Suprapubic skin (tissue), 4 donors: Measurements from ENCODE around the gene MARK1. TPM values are rescaled to one million over a fixed set of nuclear protein-coding genes. Genes with fewer than 3 reads are reported as not detected.

Experiments used
- DNase-seq, 2 donors: peaks; one replicate each; pipeline ENCODE4 v3.0.0-alpha.2; 2019; ENCODE audit warnings: low spot score in 2 of 2
- H3K27ac ChIP-seq: fragments of 200-600 bp; sonication (generic); one replicate; pipeline ENCODE4 v1.5.1; 2019
- H3K27me3 ChIP-seq: fragments of 200-600 bp; sonication (generic); one replicate; pipeline ENCODE4 v1.5.1; 2019
- H3K36me3 ChIP-seq: fragments of 200-600 bp; sonication (generic); one replicate; pipeline ENCODE4 v1.5.1; 2019
- H3K4me1 ChIP-seq: fragments of 200-600 bp; sonication (generic); one replicate; pipeline ENCODE4 v1.5.1; 2019
- H3K4me3 ChIP-seq: fragments of 200-600 bp; sonication (generic); one replicate; pipeline ENCODE4 v1.5.1; 2019; ENCODE audit warnings: mild to moderate bottlenecking
- H3K9me3 ChIP-seq: fragments of 200-600 bp; sonication (generic); one replicate; pipeline ENCODE4 v1.5.1; 2019
- EP300 ChIP-seq: sonication (generic); formaldehyde crosslinking; IDR thresholded peaks from one replicate; pipeline ENCODE4 v1.6.1; 2017; ENCODE audit warnings: antibody characterized with exemption
- POLR2A ChIP-seq, 2 donors: fragments of 450-650 bp; IDR thresholded peaks; one replicate each; pipeline ENCODE4 v1.6.1; 2017; ENCODE audit warnings: antibody characterized with exemption in 2 of 2, mild to moderate bottlenecking in 2 of 2, moderate library complexity in 2 of 2
- POLR2AphosphoS5 ChIP-seq, 3 donors: sonication (generic); formaldehyde crosslinking; IDR thresholded peaks; one replicate each; pipeline ENCODE4 v1.6.1; 2017; ENCODE audit warnings: antibody characterized with exemption in 3 of 3
- WGBS: methylation state at CpG from one replicate; pipeline ENCODE4 v1.1.5; 2018; 5-methylcytosine and 5-hydroxymethylcytosine counted together
- total RNA-seq, 4 donors: library from RNA; depleted of rRNA; stranded (reverse); fragments of >200 nt; gene quantifications; one replicate each; pipeline ENCODE4 v1.1.0, GENCODE V29; 2016
- TF ChIP-seq, protein P1 (sequence below), 2 donors: fragments of 200-600 bp in 1 of 2; fragments of 450-650 bp in 1 of 2; sonication (generic) in 1 of 2; IDR thresholded peaks; one replicate each; pipeline ENCODE4 v1.5.1; 2016 to 2019; ENCODE audit warnings: antibody characterized with exemption in 2 of 2, mild to moderate bottlenecking in 1 of 2, moderate library complexity in 1 of 2

The MARK1 gene
- total RNA-seq = 1 to 10 TPM; 2.9 to 5.2 (median 3.9) TPM

DNA sequence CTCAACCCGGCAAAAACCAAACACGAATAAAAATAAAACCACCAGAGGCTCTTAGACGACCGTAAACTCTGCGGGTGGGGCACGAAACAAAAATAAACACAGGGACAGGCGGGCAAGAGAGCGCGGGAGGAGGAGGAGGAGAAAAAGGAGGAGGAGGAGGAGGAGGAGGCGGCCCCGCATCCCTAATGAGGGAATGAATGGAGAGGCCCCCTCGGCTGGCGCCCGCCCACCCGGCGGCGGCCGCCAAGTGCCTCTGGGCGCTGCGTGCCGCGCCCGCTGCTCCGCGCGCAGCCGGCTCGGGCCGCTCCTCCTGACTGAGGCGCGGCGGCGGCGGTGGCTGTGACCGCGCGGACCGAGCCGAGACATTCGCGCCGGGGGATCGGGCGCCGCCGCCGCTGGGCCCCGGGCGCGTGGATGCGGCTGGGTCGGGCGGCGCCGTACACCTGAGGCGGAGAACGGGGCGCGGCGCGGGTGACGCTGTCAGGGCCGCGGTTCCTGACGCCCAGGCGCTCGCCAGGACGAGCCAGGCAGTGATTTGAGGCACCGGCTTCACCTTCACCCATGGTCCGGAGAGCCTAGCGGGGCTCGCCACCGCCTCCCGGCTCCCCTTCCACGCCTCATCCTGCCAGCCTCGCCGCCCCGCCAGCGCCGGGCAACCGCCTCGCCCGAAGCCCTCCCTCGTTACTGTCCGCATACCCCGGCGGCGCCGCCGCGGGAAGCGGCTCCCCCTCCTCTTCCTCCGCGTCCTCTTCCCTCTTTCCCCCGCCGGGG, at the start of gene MARK1:
TSS of gene MARK1 (plus strand) at position 229 of the 771 bp plus-strand sequence. CDS start 687 bp downstream, outside the sequence.
- Histone ChIP-seq H3K27ac (peak within 1 kb of the TSS; percentile 95), H3K4me3 (peak within 1 kb of the TSS; percentile 76), H3K9me3 (no peaks in the 10 kb centered on the region), H3K4me1 (peaks cover 24% of the 10 kb centered on the region), H3K36me3 (no peaks in the 10 kb centered on the region), H3K27me3 (no peaks in the 10 kb centered on the region)
- no peak for TF ChIP-seq POLR2A (IDR thresholded peaks at IDR 0.05)
- TF ChIP-seq EP300 = no peak
- TF ChIP-seq, protein P1, sequence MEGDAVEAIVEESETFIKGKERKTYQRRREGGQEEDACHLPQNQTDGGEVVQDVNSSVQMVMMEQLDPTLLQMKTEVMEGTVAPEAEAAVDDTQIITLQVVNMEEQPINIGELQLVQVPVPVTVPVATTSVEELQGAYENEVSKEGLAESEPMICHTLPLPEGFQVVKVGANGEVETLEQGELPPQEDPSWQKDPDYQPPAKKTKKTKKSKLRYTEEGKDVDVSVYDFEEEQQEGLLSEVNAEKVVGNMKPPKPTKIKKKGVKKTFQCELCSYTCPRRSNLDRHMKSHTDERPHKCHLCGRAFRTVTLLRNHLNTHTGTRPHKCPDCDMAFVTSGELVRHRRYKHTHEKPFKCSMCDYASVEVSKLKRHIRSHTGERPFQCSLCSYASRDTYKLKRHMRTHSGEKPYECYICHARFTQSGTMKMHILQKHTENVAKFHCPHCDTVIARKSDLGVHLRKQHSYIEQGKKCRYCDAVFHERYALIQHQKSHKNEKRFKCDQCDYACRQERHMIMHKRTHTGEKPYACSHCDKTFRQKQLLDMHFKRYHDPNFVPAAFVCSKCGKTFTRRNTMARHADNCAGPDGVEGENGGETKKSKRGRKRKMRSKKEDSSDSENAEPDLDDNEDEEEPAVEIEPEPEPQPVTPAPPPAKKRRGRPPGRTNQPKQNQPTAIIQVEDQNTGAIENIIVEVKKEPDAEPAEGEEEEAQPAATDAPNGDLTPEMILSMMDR (IDR thresholded peaks at IDR 0.05) = no peak
- under 1% methylated on average over 29 of the region's 96 CpGs for WGBS
- peak; percentile 73 to 85 for DNase-seq

DNA sequence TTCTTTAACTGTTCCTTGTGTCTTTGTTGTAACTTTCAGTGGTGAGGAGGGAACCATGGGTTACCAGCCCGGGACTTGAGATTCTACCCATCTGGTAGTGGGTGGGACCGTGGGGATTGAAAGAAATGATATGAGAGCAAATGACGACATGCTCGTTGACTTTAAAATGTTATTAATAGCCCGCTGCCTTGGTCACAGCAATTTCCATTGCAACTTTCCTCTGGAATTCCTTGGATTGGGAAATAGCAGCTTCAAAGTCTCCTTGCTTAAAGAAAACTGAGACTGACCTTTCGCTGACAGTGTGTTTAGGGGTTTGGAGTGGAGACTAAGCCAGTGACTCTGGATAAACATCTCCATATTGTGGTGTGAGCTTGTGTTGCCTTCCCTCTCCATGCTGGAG, 44.2 kb upstream of the MARK1 start:
- Histone ChIP-seq H3K4me1 (no peaks in the 10 kb centered on the region), H3K36me3 (no peaks in the 10 kb centered on the region), H3K27me3 (no peaks in the 10 kb centered on the region), H3K9me3 (no peaks in the 10 kb centered on the region), H3K4me3 (no peak overlapping the region), H3K27ac (peak overlapping the region; percentile 57)
- TF ChIP-seq POLR2A (IDR thresholded peaks at IDR 0.05) = no peak
- TF ChIP-seq, protein P1 (IDR thresholded peaks at IDR 0.05) = no peak
- TF ChIP-seq POLR2AphosphoS5 (IDR thresholded peaks at IDR 0.05) = no peak
- TF ChIP-seq EP300 = no peak
- 62% methylated on average over 6 of the region's 6 CpGs for WGBS
- DNase-seq = no peak

- H3K36me3 ChIP-seq = no peaks in the 10 kb centered on the region
- TF ChIP-seq POLR2AphosphoS5 (IDR thresholded peaks at IDR 0.05) (no peak), POLR2A (IDR thresholded peaks at IDR 0.05) (no peak), EP300 (no peak)
- TF ChIP-seq, protein P1 (IDR thresholded peaks at IDR 0.05) = no peak
- H3K4me3 ChIP-seq = no peak overlapping the region
- no peaks in the 10 kb centered on the region for H3K9me3 ChIP-seq
- no peaks in the 10 kb centered on the region for H3K27me3 ChIP-seq
- H3K27ac ChIP-seq = peak overlapping the region; percentile 57
- no peaks in the 10 kb centered on the region for H3K4me1 ChIP-seq
- no peak for DNase-seq
Observed at GRCh38 chr1:220484135-220484534, 43.8 kb upstream of the MARK1 start.

DNA sequence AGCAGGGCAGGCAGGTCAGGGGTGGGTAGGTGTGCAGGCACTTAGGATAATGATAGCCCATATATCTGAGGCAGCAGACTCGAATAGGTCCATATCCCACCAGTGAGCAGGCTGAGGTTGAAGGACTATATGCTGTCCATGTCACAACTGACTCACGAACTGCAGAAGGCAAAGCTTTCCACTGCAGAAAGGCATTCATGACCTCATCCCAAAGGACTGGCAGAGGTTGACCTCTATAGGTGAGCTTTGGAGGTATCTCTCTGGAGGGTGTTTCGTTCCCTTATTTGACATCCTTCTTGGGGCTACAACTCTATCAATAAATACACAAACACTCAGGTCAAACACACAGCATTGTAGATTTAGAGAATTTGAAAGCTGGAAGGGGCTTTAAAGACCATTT, 42.8 kb upstream of the MARK1 start:
- Histone ChIP-seq H3K27ac (peak overlapping the region; percentile 57), H3K4me1 (no peaks in the 10 kb centered on the region), H3K4me3 (no peak overlapping the region), H3K27me3 (no peaks in the 10 kb centered on the region), H3K9me3 (no peaks in the 10 kb centered on the region), H3K36me3 (no peaks in the 10 kb centered on the region)
- WGBS = 82% methylated on average over 3 of the region's 3 CpGs
- TF ChIP-seq, protein P1 (IDR thresholded peaks at IDR 0.05) = no peak
- TF ChIP-seq POLR2A (IDR thresholded peaks at IDR 0.05) = no peak
- no peak for TF ChIP-seq POLR2AphosphoS5 (IDR thresholded peaks at IDR 0.05)
- TF ChIP-seq EP300 = no peak
- DNase-seq = no peak

GRCh38 chr1:220485791-220486190, 42.1 kb upstream of the MARK1 start:
- Histone ChIP-seq H3K27me3 (no peaks in the 10 kb centered on the region), H3K4me3 (no peak overlapping the region), H3K27ac (no peak overlapping the region), H3K36me3 (no peaks in the 10 kb centered on the region), H3K4me1 (no peaks in the 10 kb centered on the region), H3K9me3 (no peaks in the 10 kb centered on the region)
- no peak for DNase-seq
- 55% methylated on average over 6 of the region's 6 CpGs for WGBS
- no peak for TF ChIP-seq POLR2A (IDR thresholded peaks at IDR 0.05)
- no peak for TF ChIP-seq EP300
- no peak for TF ChIP-seq POLR2AphosphoS5 (IDR thresholded peaks at IDR 0.05)
